RWPE2 (cell line): ENCODE results near the gene ZMYM4.

Source experiments
- ATAC-seq: fragments of 200-7000 bp; cut with Tn5 transposase; 3 replicates; pipeline ENCODE4 v1.9.1; 2021; ENCODE audit warnings: low read depth
- DNase-seq: peaks from one replicate; pipeline ENCODE4 v3.0.0-alpha.2; 2020; ENCODE audit warnings: low spot score
- H3K27ac ChIP-seq: fragments of 450-650 bp; 2 replicates; pipeline ENCODE4 v1.5.1; 2017; ENCODE audit warnings: mild to moderate bottlenecking; ENCODE audit not compliant: poor library complexity, severe bottlenecking
- H3K27me3 ChIP-seq: fragments of 250-450 bp; sonication (Bioruptor Pico); 2 replicates; pipeline ENCODE4 v1.5.1; 2021; ENCODE audit warnings: mild to moderate bottlenecking, moderate library complexity; ENCODE audit not compliant: insufficient read depth, poor library complexity, severe bottlenecking
- H3K36me3 ChIP-seq: fragments of 250-450 bp; sonication (Bioruptor Pico); 2 replicates; pipeline ENCODE4 v1.5.1; 2020; ENCODE audit warnings: low read depth, mild to moderate bottlenecking, moderate library complexity
- H3K4me1 ChIP-seq: fragments of 250-450 bp; sonication (Bioruptor Pico); 2 replicates; pipeline ENCODE4 v1.5.1; 2021; ENCODE audit warnings: mild to moderate bottlenecking, moderate library complexity; ENCODE audit not compliant: insufficient read depth, poor library complexity, severe bottlenecking
- H3K4me3 ChIP-seq: fragments of 250-450 bp; sonication (Bioruptor Pico); 2 replicates; pipeline ENCODE4 v1.5.1; 2021; ENCODE audit warnings: mild to moderate bottlenecking, moderate library complexity; ENCODE audit not compliant: severe bottlenecking
- H3K9me3 ChIP-seq: fragments of 250-450 bp; sonication (Bioruptor Pico); 2 replicates; pipeline ENCODE4 v1.5.1; 2021; ENCODE audit warnings: mild to moderate bottlenecking, moderate library complexity; ENCODE audit not compliant: severe bottlenecking
- CTCF ChIP-seq: fragments of 450-650 bp; IDR thresholded peaks from one replicate; pipeline ENCODE4 v1.5.1; 2017; ENCODE audit warnings: mild to moderate bottlenecking, moderate library complexity; ENCODE audit not compliant: poor library complexity, severe bottlenecking

ZMYM4 gene

GRCh38 chr1:35361638-35362037 is 93.1 kb downstream of the ZMYM4 start:
- Histone ChIP-seq H3K27ac (no peak overlapping the region), H3K27me3 (no peaks in the 10 kb centered on the region), H3K4me1 (no peaks in the 10 kb centered on the region), H3K36me3 (peaks cover 41% of the 10 kb centered on the region), H3K4me3 (no peak overlapping the region), H3K9me3 (peaks cover 2% of the 10 kb centered on the region)
- ATAC-seq (no peak), DNase-seq (no peak)
- no peak for TF ChIP-seq CTCF

- H3K4me1 ChIP-seq = no peaks in the 10 kb centered on the region
- no peaks in the 10 kb centered on the region for H3K27me3 ChIP-seq
- H3K9me3 ChIP-seq = peaks cover 2% of the 10 kb centered on the region
- TF ChIP-seq CTCF = no peak
- no peak for DNase-seq
- H3K27ac ChIP-seq = no peak overlapping the region
- H3K36me3 ChIP-seq = peaks cover 49% of the 10 kb centered on the region
- no peak overlapping the region for H3K4me3 ChIP-seq
- no peak for ATAC-seq
Measured at GRCh38 chr1:35364741-35365140, 96.2 kb downstream of the ZMYM4 start.

GRCh38 chr1:35367914-35368313 is 99.4 kb downstream of the ZMYM4 start:
- Histone ChIP-seq H3K4me1 (no peaks in the 10 kb centered on the region), H3K27me3 (no peaks in the 10 kb centered on the region), H3K4me3 (no peak overlapping the region), H3K36me3 (peaks cover 57% of the 10 kb centered on the region), H3K27ac (no peak overlapping the region), H3K9me3 (peaks cover 2% of the 10 kb centered on the region)
- ATAC-seq (no peak), DNase-seq (no peak)
- no peak for TF ChIP-seq CTCF

GRCh38 chr1:35369922-35370671 is 101.6 kb downstream of the ZMYM4 start:
- DNase-seq (no peak), ATAC-seq (no peak)
- no peaks in the 10 kb centered on the region for H3K27me3 ChIP-seq
- peaks cover 52% of the 10 kb centered on the region for H3K36me3 ChIP-seq
- no peak for TF ChIP-seq CTCF
- peaks cover 2% of the 10 kb centered on the region for H3K9me3 ChIP-seq
- H3K4me3 ChIP-seq = no peak overlapping the region
- H3K27ac ChIP-seq = no peak overlapping the region
- H3K4me1 ChIP-seq = no peaks in the 10 kb centered on the region

- H3K4me3 ChIP-seq = no peak overlapping the region
- H3K27me3 ChIP-seq = no peaks in the 10 kb centered on the region
- no peaks in the 10 kb centered on the region for H3K9me3 ChIP-seq
- H3K4me1 ChIP-seq = no peaks in the 10 kb centered on the region
- ATAC-seq = no peak
- H3K36me3 ChIP-seq = peaks cover 45% of the 10 kb centered on the region
- no peak overlapping the region for H3K27ac ChIP-seq
- no peak for TF ChIP-seq CTCF
- DNase-seq = no peak
Measured at GRCh38 chr1:35371506-35371905, 103.0 kb downstream of the ZMYM4 start.
